OCI-LY7 (cell line): ENCODE measurements around the gene SOX9. TPM values are rescaled to one million over a fixed set of nuclear protein-coding genes. Genes with fewer than 3 reads are reported as not detected.

Source experiments
- BruUV-seq: library from RNA; stranded (reverse); fragments of 400-500 nt; replicated peaks from 2 replicates; lab custom pipeline; 2021; lab: Mats Ljungman, UMichigan
- CTCF ChIA-PET: fragments of 300-600 bp; sonication (Branson Sonifier 250); formaldehyde crosslinking; loops from one replicate; lab custom pipeline; 2022; ENCODE audit warnings: antibody characterized with exemption; ENCODE audit not compliant: unreplicated experiment; lab: Charles Lee
- POLR2A ChIA-PET: fragments of 300-600 bp; sonication (Branson Sonifier 250); formaldehyde crosslinking; loops from one replicate; lab custom pipeline; 2022; ENCODE audit warnings: antibody characterized with exemption; lab: Charles Lee
- DNase-seq: peaks from one replicate; pipeline ENCODE4 v3.0.0-alpha.2; 2015; ENCODE audit warnings: low spot score
- H2AFZ ChIP-seq: fragments of 200-600 bp; sonication (generic), shearing (Covaris generic); 2 replicates; pipeline ENCODE4 v1.6.1; 2014; ENCODE audit warnings: mild to moderate bottlenecking, antibody characterized with exemption, low read length, moderate library complexity
- H3K27ac ChIP-seq: fragments of 200-600 bp; sonication (generic); 2 replicates; pipeline ENCODE4 v1.5.1; 2014; ENCODE audit warnings: mixed run types, low read depth, mild to moderate bottlenecking, moderate library complexity, low read length, inconsistent platforms; ENCODE audit not compliant: poor library complexity, severe bottlenecking
- H3K36me3 ChIP-seq: fragments of 200-600 bp; sonication (generic); 2 replicates; pipeline ENCODE4 v1.6.1; 2014; ENCODE audit warnings: mild to moderate bottlenecking, antibody characterized with exemption, low read length, moderate library complexity, mixed read lengths; ENCODE audit not compliant: insufficient read depth
- H3K4me1 ChIP-seq: fragments of 200-600 bp; sonication (generic); 2 replicates; pipeline ENCODE4 v1.5.1; 2014; ENCODE audit warnings: mild to moderate bottlenecking, low read length; ENCODE audit not compliant: insufficient read depth, poor library complexity, severe bottlenecking
- H3K4me2 ChIP-seq: fragments of 200-600 bp; sonication (generic); 2 replicates; pipeline ENCODE4 v1.6.1; 2014; ENCODE audit warnings: mild to moderate bottlenecking, low read length
- H3K4me3 ChIP-seq: fragments of 200-600 bp; sonication (generic); 2 replicates; pipeline ENCODE4 v1.5.1; 2014; ENCODE audit warnings: mild to moderate bottlenecking, low read depth, low read length; ENCODE audit not compliant: poor library complexity, severe bottlenecking
- H3K79me2 ChIP-seq: fragments of 200-600 bp; sonication (generic); 2 replicates; pipeline ENCODE4 v1.6.1; 2016; ENCODE audit warnings: low read depth, mild to moderate bottlenecking, low read length, moderate library complexity, mixed read lengths; ENCODE audit not compliant: insufficient read depth
- H3K9me2 ChIP-seq: fragments of 200-600 bp; sonication (generic); 2 replicates; pipeline ENCODE4 v1.6.1; 2016; ENCODE audit warnings: mild to moderate bottlenecking, low read length, mixed read lengths; ENCODE audit not compliant: insufficient read depth
- H3K9me3 ChIP-seq: fragments of 200-600 bp; sonication (generic); 2 replicates; pipeline ENCODE4 v1.6.1; 2014; ENCODE audit warnings: mild to moderate bottlenecking, mixed run types, low read length, mixed read lengths
- H4K20me1 ChIP-seq: fragments of 200-600 bp; sonication (generic); 2 replicates; pipeline ENCODE4 v1.6.1; 2014; ENCODE audit warnings: mild to moderate bottlenecking, antibody characterized with exemption, low read length, moderate library complexity, mixed read lengths; ENCODE audit not compliant: insufficient read depth
- EZH2phosphoT487 ChIP-seq: fragments of 200-600 bp; sonication (generic); IDR thresholded peaks from 2 replicates; pipeline ENCODE4 v1.6.1; 2018; ENCODE audit warnings: low read depth, borderline replicate concordance, mild to moderate bottlenecking, mixed run types, antibody characterized with exemption, low read length, moderate library complexity, mixed read lengths
- intact Hi-C: fragments of 100-400 bp; cut with micrococcal nuclease; formaldehyde crosslinking; loops from one replicate; pipeline ENCODE4 v1.10.0; 2022; ENCODE audit not compliant: unreplicated experiment
- total RNA-seq, 2 experiments: library from RNA; depleted of rRNA in 1 of 2; stranded (reverse); fragments of >200 nt in 1 of 2; shearing (Covaris generic) in 1 of 2; gene quantifications; 2 replicates each; pipeline ENCODE4 v1.2.3, GENCODE V29; 2014 to 2022
- TF ChIP-seq, protein P1 (sequence below): fragments of 200-600 bp; sonication (generic); conservative IDR thresholded peaks from 2 replicates; pipeline ENCODE4 v1.5.1; 2014; ENCODE audit warnings: mild to moderate bottlenecking, antibody characterized with exemption, low read length, moderate library complexity, mixed read lengths

SOX9 gene
- total RNA-seq, 2 experiments from 2014 or later: not detected

GRCh38 chr17:72119077-72119872 lies 1.5 kb upstream of the SOX9 start:
- CTCF ChIA-PET: no interaction called here
- DNase-seq: no peak

GRCh38 chr17:72119873-72120641 lies 763 bp upstream of the SOX9 start:
- Histone ChIP-seq H3K27ac (no peak overlapping the region), H3K4me3 (no peak overlapping the region), H3K9me2 (no peaks in the 10 kb centered on the region), H2AFZ (no peak overlapping the region), H3K4me1 (no peaks in the 10 kb centered on the region), H3K36me3 (no peaks in the 10 kb centered on the region), H4K20me1 (no peaks in the 10 kb centered on the region), H3K9me3 (no peaks in the 10 kb centered on the region), H3K4me2 (no peak overlapping the region), H3K79me2 (no peaks in the 10 kb centered on the region)
- TF ChIP-seq, protein P1, sequence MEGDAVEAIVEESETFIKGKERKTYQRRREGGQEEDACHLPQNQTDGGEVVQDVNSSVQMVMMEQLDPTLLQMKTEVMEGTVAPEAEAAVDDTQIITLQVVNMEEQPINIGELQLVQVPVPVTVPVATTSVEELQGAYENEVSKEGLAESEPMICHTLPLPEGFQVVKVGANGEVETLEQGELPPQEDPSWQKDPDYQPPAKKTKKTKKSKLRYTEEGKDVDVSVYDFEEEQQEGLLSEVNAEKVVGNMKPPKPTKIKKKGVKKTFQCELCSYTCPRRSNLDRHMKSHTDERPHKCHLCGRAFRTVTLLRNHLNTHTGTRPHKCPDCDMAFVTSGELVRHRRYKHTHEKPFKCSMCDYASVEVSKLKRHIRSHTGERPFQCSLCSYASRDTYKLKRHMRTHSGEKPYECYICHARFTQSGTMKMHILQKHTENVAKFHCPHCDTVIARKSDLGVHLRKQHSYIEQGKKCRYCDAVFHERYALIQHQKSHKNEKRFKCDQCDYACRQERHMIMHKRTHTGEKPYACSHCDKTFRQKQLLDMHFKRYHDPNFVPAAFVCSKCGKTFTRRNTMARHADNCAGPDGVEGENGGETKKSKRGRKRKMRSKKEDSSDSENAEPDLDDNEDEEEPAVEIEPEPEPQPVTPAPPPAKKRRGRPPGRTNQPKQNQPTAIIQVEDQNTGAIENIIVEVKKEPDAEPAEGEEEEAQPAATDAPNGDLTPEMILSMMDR: no peak
- no peak for TF ChIP-seq EZH2phosphoT487
- intact Hi-C loops: loop anchor here (5.0 to 10.0 kb wide), 3 partner anchors 425 to 1033 kb away; no protein-coding TSS in a partner anchor
- ChIA-PET POLR2A (interaction anchor here (0.6 kb wide), 1 partner anchor 197 kb away, joined by 5 read pairs; no protein-coding TSS in a partner anchor), CTCF (no interaction called here)
- no peak for DNase-seq
- BruUV-seq: no TSS peak

More at GRCh38 chr17:72119077-72119872, 1.5 kb upstream of the SOX9 start:
- Histone ChIP-seq H3K36me3 (no peaks in the 10 kb centered on the region), H3K79me2 (no peaks in the 10 kb centered on the region), H4K20me1 (no peaks in the 10 kb centered on the region), H2AFZ (no peak overlapping the region), H3K27ac (no peak overlapping the region), H3K4me3 (no peak overlapping the region), H3K9me2 (no peaks in the 10 kb centered on the region), H3K9me3 (no peaks in the 10 kb centered on the region), H3K4me2 (no peak overlapping the region), H3K4me1 (no peaks in the 10 kb centered on the region)
- no TSS peak for BruUV-seq
- POLR2A ChIA-PET: interaction anchor here (0.6 kb wide), 3 partner anchors 9 to 800 kb away, joined by 3 to 5 read pairs (median 4); no protein-coding TSS in a partner anchor
- intact Hi-C loops: loop anchor here (5.0 to 10.0 kb wide), 3 partner anchors 426 to 1032 kb away; no protein-coding TSS in a partner anchor
- TF ChIP-seq, protein P1: no peak
- TF ChIP-seq EZH2phosphoT487: no peak
